HTERT RPE-1 (cell line): Measurements from ENCODE around the gene CNTF.
"Not testable (repeated sequence)": the region's sequence is repeated elsewhere in the genome, so short reads cannot be mapped to it uniquely, and the experiment has no call there.

Experiments
- in situ Hi-C: fragments of 300-500 bp; cut with MboI; formaldehyde crosslinking; loops from 4 replicates; pipeline ENCODE4 v1.14.3; 2020; ENCODE audit warnings: low sequenced_read_pairs

CNTF gene, protein sequence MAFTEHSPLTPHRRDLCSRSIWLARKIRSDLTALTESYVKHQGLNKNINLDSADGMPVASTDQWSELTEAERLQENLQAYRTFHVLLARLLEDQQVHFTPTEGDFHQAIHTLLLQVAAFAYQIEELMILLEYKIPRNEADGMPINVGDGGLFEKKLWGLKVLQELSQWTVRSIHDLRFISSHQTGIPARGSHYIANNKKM

DNA sequence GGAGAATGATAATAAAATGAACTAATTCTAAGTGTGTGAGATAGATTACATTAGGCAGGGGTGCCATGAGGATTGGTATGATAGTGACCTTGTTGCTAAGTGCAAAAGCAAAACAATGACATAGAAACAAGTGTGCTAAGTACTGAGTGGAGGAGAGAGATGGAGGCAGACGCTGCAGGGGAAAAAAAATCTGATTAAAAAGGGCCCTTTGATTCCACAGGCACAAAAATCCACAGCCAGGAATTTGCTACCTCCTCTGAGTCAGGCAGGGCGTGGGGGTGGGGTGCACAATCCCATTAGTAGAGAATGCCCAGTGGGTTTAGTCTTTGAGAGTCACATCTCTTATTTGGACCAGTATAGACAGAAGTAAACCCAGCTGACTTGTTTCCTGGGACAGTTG, at the start of gene CNTF:
TSS of gene CNTF (plus strand) at position 322 of the 400 bp plus-strand sequence. CDS start 88 bp downstream, outside the sequence.
- in situ Hi-C loops: no loop called here

DNA sequence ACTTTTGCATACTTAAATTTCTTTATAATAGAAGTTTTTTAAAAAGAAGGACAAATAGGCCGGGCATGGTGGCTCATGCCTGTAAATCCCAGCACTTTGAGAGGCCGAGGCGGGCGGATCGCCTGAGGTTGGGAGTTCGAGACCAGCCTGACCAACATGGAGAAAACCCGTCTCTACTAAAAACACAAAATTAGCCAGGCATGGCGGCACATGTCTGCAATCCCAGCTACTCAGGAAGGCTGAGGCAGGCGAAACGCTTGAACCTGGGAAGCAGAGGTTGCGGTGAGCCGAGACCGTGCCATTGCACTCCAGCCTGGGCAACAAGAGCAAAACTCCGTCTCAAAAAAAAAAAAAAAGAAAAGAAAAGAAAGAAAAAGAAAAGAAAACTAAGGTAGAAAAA, 49.6 kb upstream of the CNTF start:
- in situ Hi-C loops: not testable (repeated sequence)

DNA sequence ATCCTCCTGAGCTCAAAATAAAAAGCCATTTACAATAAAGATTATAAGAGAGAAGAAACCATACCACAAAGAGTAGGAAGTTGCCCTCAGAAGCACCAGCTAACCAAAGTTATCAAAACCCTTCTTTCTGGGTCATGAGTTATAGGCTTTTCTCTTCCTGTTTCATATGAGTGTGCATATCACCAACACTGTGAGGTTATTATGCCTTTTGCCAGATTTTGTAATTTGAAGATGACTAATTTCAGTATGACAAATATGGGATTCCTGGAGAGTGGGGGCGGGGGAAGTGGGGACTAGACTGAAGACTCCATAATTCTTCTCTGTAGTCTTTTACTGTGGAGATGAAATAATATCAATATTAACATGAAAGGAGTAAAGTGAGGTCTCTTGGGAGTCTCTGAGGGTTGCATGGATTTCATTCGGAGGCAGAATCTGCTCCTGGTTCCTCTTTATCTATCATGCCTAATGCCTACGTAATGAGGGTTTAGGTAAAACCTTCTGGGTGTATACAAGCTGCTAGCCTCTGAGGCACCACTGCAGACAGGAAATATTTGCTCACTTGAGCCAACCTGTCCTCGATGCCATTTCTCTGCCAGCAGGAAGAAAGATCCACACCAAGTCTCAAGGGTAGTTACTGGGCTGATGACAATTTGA, 48.9 kb upstream of the CNTF start:
- in situ Hi-C loops: no loop called here

DNA sequence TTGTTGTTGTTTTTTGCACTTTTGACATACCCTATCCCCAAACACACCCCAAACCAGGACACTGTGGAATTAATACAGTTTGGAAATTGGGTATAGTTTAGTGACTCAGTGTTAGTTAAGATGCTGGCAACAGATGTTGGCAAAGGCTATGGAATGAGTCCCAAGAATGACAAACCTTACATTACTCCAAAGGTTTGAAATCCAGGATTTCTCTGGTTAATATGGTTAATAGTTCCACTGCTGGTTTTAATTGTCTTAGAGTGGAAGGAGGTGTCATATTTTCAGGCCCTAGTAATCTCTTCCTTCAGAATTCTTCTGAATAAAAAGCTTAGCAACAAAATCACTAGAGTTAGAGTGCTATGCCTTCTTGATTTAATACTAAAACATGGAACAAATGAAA, 47.6 kb upstream of the CNTF start:
- in situ Hi-C loops: no loop called here

DNA sequence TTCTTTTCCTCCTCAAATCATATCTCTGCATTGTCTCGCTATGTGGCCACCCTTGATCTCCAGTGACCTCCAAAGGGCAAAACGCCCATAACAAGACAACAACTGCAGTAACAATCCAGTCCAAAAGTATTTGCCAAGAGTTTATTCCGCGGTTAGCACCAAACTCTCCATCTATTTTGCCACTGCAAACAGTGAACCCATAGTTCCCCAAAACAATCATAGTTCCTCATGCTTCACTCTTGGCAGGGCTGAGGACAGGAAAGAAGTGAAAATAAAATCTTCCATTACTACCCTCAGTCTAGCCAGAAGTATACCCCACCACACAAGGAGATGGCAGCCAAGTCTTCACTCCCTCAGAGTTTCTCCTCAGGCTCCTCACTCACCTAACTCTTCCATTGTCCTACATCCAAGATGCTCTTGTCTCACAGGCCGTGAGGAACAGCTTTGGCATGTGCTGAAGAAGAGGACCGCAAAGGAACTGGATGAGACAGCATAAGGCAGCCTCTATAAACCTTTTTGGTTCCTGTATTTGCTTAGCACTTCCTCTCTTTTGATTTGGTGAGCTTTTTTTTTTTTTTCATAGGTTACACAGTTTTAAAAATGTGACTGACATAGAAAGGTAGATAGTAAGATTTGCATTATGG, 47.0 kb upstream of the CNTF start, which contains the start of gene LPXN:
TSS of gene LPXN (minus strand) at position 480 of the 644 bp plus-strand sequence. CDS start at position 396, 84 bp downstream.
- in situ Hi-C loops: no loop called here

DNA sequence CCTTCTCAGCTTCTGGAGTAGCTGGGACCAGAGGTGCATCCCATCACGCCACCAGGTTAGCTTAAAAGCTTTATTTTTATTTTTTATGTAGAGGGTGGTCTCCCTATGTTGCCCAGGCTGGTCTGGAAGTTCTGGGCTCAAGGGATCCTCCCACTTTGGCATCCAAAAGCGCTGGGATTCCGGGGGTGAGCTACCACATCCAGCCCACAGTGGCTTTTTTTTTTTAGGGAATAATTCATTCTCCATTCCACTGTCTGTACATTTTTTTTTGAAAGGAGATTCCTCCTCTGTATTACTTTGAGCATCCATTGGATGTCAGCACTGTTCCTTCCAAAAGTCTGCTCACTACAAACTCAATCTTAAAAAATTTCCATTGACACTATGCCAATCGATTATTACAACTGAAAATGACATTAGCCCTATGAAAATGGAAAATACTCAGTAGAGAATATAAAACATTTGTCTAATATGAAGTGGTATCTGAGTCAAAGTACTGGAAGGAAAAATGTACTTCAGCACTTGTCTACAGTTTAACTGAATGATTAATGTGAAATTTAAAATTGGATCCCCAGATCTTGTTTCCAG, 45.5 kb upstream of the CNTF start:
- in situ Hi-C loops: no loop called here

DNA sequence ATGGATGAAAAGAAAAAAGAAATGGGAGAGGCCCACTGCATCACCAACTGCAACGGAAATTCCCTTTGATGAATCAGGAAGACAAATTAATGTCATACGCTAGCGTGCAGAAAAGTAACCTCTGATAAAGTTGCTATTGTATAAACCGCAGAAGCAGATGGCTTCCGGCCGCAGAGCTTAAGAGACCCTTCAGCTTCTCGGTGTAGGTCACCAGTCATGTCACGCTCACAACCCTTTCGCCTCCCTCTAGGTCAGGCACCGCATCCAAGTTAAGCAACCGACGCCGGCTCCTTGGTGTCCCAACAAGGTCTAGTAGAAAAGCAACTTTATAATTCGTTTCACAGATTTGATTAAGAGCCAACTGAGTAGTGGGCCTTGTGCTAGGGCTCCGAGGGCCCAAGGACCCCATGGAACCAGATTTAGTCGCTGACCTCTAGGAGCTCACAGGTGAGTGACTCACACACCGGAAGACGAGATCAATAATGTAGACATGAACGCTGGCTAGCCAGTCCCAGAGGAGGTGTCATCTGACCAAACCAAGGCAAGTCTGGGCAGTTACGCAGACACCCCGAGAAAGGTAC, 44.8 kb upstream of the CNTF start:
- in situ Hi-C loops: no loop called here

DNA sequence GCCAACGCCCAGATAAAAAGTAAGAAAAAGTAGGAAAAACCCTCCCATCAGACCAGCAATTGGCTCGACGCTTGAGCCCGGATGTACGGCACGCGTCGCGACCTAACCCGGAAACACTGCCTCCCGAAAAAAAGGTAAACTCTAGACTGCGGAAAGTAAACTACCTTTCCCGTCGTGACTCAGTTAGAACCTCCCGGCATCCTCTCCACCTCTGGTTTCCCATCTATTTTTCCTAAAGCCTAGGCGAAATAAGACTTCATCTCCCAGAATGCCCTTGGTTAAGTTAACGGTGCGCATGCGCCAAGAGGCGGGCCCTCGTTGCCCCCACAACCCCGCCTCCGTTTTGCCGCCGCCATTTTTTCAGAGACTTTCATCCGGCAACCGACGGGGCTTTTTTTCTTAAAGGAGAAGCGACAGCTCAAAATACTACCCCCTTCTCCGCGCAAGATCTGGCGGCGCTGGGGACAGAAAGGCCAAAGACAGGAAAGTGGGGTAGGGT, 44.3 kb upstream of the CNTF start:
- in situ Hi-C loops: no loop called here

DNA sequence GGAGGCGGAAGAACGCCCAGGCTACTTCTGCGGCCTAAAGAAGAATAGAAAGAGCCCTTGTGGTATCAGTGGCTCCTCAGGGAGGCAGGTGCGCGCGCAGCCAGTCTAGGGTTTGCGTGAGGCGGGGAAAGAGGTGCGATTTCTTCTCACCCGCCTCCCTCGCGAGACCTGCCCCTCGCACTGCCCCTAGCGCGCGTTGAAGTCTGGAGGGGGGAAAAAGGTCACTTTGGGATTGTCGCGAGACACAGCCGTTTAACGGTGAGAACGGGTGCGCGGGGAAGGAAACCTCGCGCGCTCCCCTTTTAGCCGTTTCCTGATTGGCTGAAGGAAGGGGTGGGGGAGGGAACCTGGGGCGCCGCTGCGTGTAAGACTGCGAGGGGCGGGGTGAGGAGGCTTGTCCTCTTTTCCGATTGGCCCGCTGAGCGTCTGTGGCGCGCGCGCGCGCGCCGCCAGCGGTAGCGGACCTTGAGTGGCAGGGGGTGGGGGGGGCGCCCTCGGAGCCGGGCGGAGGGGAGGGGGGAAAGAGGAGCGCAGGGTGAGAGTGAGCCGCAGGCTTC, 43.8 kb upstream of the CNTF start, which contains the start of gene ZFP91:
TSS of gene ZFP91 (plus strand) at position 429 of the 557 bp plus-strand sequence. CDS start 219 bp downstream, outside the sequence.
- in situ Hi-C loops: no loop called here

DNA sequence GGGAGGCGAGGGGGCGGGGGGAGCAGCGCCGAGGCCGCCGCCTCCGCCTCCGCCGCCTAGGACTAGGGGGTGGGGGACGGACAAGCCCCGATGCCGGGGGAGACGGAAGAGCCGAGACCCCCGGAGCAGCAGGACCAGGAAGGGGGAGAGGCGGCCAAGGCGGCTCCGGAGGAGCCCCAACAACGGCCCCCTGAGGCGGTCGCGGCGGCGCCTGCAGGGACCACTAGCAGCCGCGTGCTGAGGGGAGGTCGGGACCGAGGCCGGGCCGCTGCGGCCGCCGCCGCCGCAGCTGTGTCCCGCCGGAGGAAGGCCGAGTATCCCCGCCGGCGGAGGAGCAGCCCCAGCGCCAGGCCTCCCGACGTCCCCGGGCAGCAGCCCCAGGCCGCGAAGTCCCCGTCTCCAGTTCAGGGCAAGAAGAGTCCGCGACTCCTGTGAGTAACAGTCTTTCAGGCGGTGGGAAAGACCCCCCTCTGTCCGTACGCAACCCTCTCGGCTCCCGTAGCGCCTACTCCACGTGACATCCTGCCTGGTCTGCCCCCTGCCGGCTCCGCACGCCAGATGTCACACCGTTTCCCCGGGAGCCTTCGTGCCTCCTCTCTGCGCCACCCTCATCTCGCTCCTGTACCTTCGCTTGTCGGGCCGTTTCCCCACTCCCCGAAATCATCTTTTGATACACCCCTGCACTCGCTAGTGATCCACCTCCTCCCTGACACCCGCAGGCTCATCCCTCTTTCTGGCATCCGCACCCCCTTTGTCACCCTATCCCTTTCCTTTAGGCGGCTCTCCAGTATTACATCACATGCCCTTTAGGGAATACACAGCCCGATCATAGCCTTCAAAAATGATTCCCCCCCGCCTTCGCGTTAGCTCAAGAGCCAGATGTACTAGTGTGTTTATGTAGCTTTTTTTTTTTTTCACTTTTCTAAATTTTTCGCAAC, 43.0 kb upstream of the CNTF start:
- in situ Hi-C loops: no loop called here

DNA sequence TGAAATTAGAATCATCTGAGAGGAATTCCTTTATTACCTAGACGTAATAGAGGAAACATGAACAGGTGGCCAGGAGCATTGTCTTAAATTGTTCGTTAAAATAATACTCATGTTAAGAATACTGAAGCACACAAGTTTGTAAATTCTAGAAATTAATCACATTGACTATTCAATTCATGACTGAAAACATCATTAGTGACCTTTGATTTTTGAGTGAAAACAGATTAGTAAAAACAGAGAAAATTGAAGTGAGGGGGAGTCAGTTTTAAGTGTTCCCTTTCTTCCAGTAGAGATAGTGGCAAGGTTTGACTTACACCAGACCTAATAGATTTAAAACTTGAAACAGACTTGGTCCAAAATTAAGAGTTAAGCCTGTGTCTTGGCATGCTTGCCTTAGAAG, 42.2 kb upstream of the CNTF start:
- in situ Hi-C loops: no loop called here

DNA sequence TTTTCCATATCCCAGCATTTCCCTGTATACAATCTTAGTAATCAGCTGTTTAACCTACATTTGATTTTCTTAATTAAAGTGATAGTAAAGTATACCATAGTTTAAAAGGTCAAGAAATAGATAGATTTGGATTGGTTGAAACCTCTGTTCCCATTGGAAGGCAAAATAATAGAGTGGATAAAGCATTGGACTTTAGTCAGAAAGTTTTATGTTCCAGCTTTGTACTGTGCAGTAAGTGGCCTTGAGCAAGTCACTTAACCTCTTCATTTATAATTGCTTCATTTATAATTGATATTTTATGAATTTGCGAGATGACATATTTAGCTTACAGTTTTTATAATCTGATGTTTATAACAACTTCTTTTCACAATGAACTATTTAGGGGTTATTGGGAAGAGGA, 40.0 kb upstream of the CNTF start:
- in situ Hi-C loops: no loop called here

DNA sequence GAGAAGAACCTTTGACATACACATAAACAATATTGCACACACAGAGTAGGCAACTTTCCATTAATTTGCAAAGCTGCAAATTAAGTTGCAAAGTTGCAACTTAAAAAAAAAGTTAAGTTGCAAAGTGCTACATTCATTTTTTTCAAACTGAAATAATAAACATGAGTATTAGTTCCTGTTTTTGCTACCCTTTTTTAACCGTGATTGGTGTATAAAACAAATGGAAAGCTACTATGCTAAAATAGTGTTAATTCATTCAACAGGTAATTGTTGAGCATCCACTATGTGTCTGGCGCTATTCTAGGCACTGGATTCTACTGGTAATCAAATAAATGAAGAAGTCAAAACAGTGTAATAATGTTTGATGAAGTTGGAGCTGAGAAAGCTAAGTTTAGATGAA, 35.5 kb upstream of the CNTF start:
- in situ Hi-C loops: no loop called here

DNA sequence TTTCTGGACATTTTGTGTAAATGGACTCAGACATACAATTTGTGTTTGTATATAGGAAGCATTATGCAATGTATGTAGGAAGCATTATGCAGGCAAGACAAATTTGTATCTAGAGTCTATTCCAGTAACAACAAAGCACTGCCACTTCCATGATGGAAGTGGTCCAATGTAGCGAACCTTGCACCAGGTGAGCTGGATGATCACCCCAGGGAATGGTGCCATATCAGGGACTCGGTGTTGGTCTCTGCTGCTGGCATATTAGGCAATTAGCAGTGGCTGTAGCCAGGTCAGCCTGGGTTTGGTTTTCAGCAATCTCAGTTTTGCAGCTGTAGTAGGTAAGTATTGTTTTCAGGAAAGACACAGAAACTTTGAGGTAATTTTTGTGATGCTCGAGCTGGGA, 30.8 kb upstream of the CNTF start:
- in situ Hi-C loops: no loop called here

DNA sequence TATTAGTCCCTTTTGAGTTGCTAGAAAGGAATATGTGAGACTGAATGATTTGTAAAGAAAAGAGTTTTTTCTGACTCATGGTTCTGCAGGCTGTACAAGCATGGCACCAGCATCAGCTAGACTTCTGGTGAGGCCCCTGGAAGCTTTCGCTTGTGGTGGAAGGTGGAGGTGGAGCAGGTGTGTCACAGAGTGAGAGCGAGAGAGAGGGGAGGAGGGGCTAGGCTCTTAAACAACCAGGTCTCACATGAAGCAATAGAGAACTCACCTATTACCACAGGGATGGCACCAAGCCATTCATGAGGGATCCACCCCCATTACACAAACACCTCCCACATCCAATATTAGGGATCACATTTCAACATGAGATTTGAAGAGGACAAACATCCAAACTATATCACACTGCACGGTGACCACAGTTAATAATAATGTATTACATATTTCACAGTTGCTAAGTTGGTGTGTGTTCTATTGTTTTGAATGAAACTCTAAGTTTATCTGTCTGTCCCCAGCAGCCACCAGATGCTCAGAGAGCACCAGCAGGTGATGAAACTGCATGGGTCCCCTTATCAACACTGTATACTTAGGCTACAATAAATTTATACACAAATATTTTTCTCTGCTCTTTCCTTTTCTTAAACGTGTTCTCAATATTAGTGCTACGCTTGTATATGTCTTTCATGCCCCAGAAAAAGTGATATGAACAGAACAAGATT, 29.5 kb upstream of the CNTF start:
- in situ Hi-C loops: no loop called here

DNA sequence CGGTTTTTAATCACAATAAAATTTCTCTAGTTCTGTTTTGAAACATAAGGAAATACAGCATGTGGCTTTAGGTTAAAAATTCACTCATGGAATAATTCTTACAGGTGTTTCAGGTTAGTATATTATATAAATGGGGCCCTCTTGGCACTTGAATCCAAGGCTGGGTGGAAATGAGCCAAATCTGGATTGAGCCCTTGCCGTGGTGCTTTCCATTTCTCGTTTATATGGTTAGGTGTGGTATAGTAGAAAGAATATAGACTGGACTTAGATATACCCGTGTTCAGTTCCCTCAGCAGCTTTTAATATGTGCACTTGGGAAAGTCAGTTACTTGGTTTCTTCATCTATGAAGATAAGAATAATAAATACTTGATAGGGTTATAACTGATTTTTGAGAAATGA, 27.6 kb upstream of the CNTF start:
- in situ Hi-C loops: no loop called here

DNA sequence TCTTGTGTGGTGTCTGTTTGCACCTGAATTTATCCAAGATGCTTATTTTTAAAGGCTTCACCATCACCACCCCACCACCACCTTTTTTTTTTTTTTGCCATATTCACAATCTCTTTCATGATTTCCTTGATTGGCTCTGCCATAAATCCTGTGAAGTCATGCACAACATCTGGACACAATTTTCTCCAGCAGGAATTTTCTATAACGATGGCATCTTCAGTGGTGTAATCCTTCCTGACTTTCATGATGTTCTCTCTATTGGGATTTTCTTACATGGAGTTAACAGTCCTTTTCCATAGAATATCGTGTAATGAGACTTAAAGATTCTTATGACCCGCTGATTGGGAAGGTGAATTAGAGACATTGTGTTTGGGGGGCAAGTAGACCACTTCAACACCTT, 25.8 kb upstream of the CNTF start:
- in situ Hi-C loops: no loop called here

DNA sequence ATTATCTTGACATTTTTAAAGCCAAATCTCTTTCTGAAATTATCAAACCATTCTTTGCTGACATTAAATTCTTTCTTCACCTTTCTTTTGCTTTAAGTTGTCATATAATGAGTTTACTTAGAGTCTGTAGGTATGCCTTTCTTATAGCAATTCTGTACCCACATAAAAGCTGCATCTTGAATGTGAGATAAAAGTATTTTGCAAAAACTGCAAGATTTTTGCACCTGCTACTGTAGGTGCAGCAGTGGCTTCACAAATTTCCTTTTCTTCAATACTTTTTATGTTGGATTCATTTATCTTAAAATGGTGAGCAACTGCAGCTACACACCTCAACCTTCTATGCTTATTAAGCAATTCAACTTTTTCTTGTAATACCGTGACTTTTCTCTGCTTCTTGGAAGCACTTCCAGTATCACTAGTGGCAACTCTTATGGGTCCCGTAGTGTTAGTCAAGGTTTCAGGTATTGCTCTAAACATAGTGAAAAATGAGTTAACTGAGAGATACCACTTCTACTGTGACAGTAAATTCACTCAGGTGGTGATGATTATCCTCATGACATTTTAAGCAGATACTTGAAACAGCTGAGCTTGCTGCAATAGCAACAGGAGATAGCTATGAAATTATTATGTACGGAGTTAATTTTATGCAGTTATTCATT, 24.9 kb upstream of the CNTF start:
- in situ Hi-C loops: no loop called here

DNA sequence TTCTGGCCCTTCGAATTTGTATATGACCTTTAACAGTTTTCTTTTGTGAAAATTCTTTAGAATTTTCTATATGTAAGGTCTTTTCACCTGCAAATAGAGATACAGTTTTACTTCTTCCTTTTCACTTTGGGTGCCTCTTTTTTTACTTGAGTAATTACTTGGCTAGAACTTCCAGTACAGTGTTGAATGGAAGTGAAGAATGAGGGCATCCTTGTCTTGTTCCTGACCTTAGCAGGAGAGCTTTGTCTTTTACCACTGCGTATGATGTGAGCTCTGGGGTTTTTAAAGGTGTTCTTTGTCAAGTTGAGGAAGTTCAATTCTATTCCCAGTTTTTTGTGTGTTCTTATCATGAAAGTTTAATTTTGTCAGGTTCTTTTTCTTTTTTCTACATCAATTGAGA, 22.0 kb upstream of the CNTF start:
- in situ Hi-C loops: no loop called here
